HG03060 (cell line): Measurements from ENCODE around the gene MAP7.
"Not testable (repeated sequence)": the region's sequence is repeated elsewhere in the genome, so short reads cannot be mapped to it uniquely, and the experiment has no call there.

Source experiments
- ATAC-seq: cut with Tn5 transposase; IDR thresholded peaks from one replicate; pipeline ENCODE4 v1.9.1; 2021; ENCODE audit warnings: low read depth, moderate number of reproducible peaks; ENCODE audit not compliant: unreplicated experiment

Gene MAP7

GRCh38 chr6:136510299-136510698 is 39.9 kb downstream of the MAP7 start:
- no peak for ATAC-seq

GRCh38 chr6:136508725-136509392 is 41.4 kb downstream of the MAP7 start:
- ATAC-seq = no peak

GRCh38 chr6:136506124-136506799 is 44.0 kb downstream of the MAP7 start:
- ATAC-seq = no peak

- no peak for ATAC-seq
Measured at GRCh38 chr6:136503303-136504029, 46.8 kb downstream of the MAP7 start.

GRCh38 chr6:136502786-136503185 is 47.4 kb downstream of the MAP7 start:
- no peak for ATAC-seq

GRCh38 chr6:136501514-136501913 is 48.7 kb downstream of the MAP7 start:
- ATAC-seq = no peak

GRCh38 chr6:136501096-136501495 is 49.1 kb downstream of the MAP7 start:
- no peak for ATAC-seq

- no peak for ATAC-seq
Measured at GRCh38 chr6:136500414-136500813, 49.8 kb downstream of the MAP7 start.

GRCh38 chr6:136499370-136499769 is 50.9 kb downstream of the MAP7 start:
- no peak for ATAC-seq

GRCh38 chr6:136496449-136496848 is 53.8 kb downstream of the MAP7 start:
- not testable (repeated sequence) for ATAC-seq

- ATAC-seq = no peak
Measured at GRCh38 chr6:136494710-136495109, 55.5 kb downstream of the MAP7 start.

- ATAC-seq = no peak
Measured at GRCh38 chr6:136494059-136494458, 56.2 kb downstream of the MAP7 start.

- ATAC-seq = no peak
Measured at GRCh38 chr6:136492409-136492808, 57.8 kb downstream of the MAP7 start.

GRCh38 chr6:136491754-136492153 is 58.5 kb downstream of the MAP7 start:
- no peak for ATAC-seq

- no peak for ATAC-seq
Measured at GRCh38 chr6:136491251-136491650, 59.0 kb downstream of the MAP7 start.

- not testable (repeated sequence) for ATAC-seq
Measured at GRCh38 chr6:136489689-136490033, 60.6 kb downstream of the MAP7 start.

GRCh38 chr6:136487759-136488425 is 62.3 kb downstream of the MAP7 start:
- ATAC-seq = no peak

- no peak for ATAC-seq
Measured at GRCh38 chr6:136486357-136486756, 63.9 kb downstream of the MAP7 start.

GRCh38 chr6:136483906-136484305 is 66.3 kb downstream of the MAP7 start:
- ATAC-seq = no peak

GRCh38 chr6:136483005-136483404 is 67.2 kb downstream of the MAP7 start:
- not testable (repeated sequence) for ATAC-seq

- ATAC-seq = no peak
Measured at GRCh38 chr6:136477548-136477947, 72.7 kb downstream of the MAP7 start.
